ENCODE data around the gene CASP8.
A peak's percentile ranks its signal among the peaks of the same experiment; 100 is the strongest.
"Not testable (repeated sequence)": the region's sequence is repeated elsewhere in the genome, so short reads cannot be mapped to it uniquely, and the experiment has no call there.

The CASP8 gene

DNA sequence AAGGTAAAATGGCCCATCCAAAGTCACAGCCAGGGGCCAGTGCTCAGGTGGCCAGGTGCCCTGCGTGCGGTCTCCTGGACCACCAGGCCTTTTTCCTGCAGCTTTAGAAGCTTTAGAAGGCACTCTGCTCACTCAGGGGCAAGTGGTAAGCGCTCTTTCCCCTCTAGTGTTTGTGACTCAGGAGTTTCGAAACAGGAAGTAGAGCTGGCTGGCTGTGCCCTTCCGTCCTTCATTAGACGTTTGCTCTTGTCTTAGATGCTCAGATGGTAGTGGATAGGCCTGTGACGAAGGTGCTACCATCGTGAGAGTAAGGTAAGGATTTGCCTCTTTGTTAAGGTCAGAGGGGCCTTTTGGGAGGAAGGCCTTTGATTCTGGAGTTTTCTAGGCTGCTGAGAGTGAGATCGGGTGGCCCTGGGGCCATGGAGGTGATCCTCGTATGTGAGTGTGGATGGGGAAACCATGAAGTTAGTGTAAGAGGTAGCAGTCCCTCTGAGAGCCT, at the start of gene CASP8:
CASP8 (plus strand) TSS at position 235 of the 499 bp plus-strand sequence. CDS start 5,951 bp downstream, outside the sequence.
- DNase-seq (ENCODE audit: low read depth in 2 of 2) = peak; percentile 51 to 53

- no peak for DNase-seq (ENCODE audit: low read depth in 2 of 2)
Measured at GRCh38 chr2:201215963-201216362, 44.4 kb upstream of the CASP8 start.

- DNase-seq (ENCODE audit: low read depth in 2 of 2) = no peak
Measured at GRCh38 chr2:201216918-201217317, 43.4 kb upstream of the CASP8 start.

DNA sequence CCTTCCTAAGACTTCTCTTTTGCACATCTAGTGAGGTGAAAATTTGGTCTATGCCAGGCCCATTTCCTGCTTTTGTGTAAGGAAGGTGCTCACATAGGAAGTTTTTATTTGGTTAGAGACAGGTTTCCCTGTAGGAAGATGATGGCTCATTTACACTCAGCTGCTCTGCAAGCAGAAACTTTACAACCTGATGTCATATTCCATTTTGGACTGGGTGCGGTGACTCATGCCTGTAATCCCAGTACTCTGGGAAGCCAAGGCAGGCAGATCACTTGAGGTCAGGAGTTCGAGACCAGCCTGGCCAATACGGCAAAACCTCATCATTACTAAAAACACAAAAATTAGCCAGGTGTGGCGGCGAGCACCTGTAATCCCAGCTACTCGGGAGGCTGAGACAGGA, 41.6 kb upstream of the CASP8 start:
- no peak for DNase-seq (ENCODE audit: low read depth in 2 of 2)

- no peak for DNase-seq (ENCODE audit: low read depth in 2 of 2)
Measured at GRCh38 chr2:201219328-201220096, 40.8 kb upstream of the CASP8 start.

DNA sequence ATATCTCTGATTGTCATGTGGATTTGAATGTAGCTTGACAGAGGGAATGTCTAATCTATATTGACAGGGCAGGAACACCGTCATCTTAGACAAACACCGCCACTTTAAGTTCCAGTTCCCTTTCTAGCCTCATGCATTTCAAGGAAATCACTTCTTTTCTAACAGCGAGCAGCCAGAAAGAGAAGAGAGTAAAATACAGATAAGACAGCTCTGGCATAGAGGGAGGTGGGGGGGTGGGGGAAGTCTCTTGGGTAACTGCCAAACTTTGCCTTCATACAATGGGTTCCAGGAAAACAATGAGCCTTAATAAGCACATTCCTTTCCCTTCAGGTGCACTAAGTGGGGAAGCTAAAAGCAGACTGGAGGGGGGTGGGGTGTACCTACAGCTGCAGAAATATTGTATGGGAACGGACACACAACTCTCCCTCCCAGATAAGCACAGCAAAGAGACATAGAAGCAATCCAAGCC, 40.2 kb upstream of the CASP8 start:
- DNase-seq (ENCODE audit: low read depth in 2 of 2) = no peak

DNA sequence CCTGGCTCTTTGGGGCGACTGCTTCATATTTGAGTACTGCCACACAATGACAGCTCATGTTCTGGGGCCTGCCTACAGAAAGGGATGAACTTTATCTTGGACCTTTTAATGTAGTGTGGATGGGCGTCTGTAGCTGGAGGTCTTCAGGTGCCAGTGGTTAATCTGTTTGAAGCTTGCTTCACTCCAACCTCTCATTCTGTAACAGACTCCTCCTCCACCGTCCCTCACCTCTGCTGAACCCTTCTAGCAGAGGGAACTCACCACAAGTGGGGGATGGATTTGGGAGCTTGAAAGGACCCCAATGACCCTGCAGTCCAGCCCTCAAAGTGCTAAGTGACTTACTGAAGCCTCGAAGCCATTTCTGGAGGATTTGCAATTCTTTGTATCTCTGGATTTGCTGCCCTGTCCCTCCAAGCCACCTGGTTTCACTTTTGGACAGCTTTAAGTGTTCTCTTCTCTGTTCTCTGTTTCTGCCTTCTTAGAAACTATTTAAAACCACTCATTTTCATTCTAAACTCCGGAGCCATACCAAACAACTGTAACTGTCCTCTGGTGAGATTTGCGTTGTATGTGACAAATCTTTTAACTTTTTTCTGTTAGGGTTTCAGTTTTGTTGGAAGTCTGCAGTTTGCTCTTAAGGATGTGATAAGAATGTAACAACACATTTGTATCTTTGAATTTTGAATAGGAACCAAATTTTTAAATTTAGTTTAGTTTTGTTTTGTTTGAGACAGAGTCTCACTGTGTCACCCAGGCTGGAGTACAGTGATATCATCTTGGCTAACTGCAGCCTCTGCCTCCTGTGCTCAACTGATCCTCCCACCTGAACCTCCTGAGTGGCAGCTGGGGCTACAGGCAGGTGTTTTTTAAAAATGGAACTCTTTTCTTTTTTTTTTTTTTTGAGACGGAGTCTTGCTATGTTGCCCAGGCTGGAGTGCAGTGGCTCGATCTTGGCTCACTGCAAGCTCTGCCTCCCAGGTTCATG, 37.0 kb upstream of the CASP8 start:
- DNase-seq (ENCODE audit: low read depth in 2 of 2) = no peak

DNA sequence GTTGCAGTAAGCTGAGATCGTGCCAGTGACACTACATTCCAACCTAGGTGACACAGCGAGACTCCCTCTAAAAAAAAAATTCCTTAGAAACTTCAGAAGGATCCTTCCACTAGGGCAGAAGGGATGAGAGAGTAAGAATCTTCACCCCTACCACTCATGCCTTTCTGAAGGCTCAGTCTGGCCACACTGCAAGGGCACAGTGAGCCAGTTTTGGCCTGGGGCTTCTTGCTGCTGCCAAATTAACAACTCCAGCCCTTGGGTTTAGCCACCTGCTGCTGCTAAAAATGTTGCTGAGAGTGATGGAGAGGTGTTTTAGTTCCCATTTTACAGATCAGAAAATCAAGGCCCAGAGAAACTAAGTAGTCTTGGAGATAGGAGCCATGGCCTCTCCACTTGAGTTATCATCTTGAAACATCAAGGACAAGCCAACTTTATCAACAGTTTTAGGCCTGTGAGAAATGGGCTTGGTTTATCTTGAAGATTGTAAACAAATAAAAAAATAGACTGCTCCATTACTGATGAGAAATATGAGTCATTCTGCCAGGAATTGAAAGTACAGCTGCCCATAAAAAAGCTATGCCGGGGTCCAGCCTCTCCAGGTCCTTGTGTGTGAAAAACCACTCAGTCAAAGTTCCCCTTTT, 31.9 kb upstream of the CASP8 start:
- DNase-seq (ENCODE audit: low read depth in 2 of 2) = no peak

DNA sequence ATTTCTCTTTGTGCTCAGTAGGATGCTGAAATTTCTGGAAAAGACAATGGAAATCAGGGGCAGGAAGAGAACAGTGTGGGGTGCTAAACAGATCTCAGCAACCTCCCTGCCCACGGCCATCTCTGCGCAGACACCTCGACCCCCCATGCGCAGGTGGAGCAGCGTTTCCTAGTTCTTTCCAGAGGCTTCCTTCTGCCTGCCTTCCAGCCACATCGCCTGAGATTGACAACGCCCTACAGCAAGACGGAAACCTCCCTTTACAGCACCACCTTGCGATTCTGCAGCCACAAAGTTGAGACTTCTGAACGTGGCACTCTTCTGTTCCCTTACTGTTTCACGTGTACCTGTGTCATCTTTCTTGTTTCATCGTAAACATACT, 31.4 kb upstream of the CASP8 start:
- DNase-seq (ENCODE audit: low read depth in 2 of 2) = no peak

- peak; percentile 78 to 84 for DNase-seq (ENCODE audit: low read depth in 2 of 2)
Measured at GRCh38 chr2:201231781-201232466, 28.4 kb upstream of the CASP8 start.

DNA sequence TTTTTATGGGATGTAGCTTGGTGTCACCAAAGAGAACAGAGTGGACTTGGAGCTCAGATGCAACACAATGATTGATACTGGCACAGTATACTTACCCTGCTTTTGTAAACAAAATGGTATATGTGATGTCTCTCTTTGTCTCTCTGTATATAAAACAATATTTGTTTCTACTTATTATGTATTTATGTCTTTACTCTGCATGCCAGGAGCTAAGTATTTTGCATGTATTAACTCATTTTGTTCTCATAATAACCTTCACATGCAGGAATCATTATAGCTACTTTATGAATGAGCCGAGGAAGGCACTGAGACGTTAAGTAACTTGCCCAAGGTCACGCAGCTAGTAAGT, 27.9 kb upstream of the CASP8 start:
- DNase-seq (ENCODE audit: low read depth in 2 of 2) = no peak

DNA sequence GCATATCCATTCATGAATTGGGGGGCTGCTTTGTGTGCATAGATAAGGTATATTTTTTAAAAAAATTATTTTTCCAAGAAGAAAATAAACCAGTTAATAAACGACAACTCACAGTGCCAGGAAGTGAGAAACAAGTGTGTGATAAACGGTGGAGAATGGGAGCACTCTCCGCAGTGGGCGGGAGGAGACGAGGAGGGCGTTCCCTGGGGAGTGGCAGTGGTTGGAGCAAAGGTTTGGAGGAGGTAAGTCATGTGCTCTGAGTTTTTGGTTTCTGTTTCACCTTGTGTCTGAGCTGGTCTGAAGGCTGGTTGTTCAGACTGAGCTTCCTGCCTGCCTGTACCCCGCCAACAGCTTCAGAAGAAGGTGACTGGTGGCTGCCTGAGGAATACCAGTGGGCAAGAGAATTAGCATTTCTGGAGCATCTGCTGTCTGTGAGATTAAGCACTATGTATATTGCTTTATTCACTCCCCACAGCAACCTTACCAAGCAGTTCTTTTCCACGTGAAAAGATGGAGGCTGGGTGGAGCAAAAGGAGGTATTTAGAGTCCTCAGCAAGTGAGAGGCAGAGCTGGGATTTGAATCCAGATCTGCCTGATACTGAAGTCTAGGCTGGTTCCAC, 27.0 kb upstream of the CASP8 start:
- DNase-seq (ENCODE audit: low read depth in 2 of 2) = peak; percentile 80 to 82

DNA sequence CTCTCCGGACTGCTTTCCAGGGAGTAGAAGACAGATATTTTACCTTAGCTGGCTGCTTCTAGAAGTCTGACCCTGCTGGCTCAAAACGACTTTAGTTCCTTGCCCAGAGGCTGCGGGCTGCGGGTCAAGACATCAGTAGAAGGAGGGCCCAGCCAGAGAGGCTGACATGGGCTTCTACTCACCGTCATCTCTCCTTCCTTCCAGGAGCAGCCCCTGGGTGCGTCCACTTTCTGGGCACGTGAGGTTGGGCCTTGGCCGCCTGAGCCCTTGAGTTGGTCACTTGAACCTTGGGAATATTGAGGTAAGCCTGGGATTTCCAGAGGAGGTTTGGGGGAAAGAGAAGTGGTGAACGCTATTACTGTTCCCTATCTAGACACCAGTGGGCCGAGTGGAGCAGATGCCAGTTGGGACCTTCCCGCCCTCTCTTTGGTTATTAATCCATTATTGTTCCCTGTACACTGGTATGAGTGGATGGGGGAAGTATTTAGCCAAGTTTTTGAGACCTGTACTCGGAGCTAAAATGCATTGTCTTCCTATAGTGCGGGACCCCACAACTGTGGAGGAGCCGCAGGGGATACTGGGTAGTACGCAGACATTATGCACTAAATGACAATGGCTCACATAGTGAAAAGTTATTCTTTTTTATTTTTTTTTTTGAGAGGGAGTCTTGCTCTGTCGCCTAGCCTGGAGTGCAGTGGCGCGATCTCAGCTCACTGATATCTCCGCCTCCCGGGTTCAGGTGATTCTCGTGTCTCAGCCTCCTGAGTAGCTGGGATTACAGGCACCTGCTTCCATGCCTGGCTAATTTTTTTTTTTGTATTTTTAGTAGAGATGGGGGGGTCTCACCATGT, 26.3 kb upstream of the CASP8 start:
- DNase-seq (ENCODE audit: low read depth in 2 of 2) = no peak

- no peak for DNase-seq (ENCODE audit: low read depth in 2 of 2)
Measured at GRCh38 chr2:201234663-201235135, 25.6 kb upstream of the CASP8 start.

- no peak for DNase-seq (ENCODE audit: low read depth in 2 of 2)
Measured at GRCh38 chr2:201235860-201236811, 24.2 kb upstream of the CASP8 start.

DNA sequence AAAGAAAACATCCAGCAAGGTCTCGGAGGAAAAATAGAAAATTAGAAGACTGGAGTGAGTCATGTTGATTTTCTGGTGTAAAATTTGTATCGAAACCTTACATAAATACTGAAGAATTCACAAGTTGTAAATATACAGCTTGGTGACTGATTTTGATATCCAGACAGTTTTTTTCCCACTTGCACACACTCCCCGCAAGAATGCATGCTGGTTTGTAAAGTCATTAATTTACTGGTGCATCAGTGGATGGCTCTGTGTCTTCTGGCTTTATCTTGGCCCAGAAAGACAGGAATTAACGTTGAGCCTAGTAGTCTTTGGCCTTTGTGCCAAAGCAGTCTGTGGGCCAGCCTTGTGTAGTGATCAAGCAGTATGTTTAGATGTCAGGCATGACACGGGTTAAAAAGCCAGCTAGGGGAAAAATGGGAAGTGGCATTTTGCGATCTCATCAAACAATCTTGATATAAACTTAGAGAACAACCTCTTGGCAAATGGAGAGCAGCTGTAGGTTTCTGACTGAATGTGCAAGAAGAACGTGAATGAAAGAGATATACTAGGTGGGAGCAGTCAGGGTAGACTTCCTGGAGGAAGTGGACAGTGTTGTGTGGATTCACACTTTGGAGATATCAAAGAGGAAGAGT, 22.7 kb upstream of the CASP8 start:
- no peak for DNase-seq (ENCODE audit: low read depth in 2 of 2)

GRCh38 chr2:201239167-201239935, 21.0 kb upstream of the CASP8 start:
- not testable (repeated sequence) for DNase-seq (ENCODE audit: low read depth in 2 of 2)
